Fibroblast of pulmonary artery (primary cell): ENCODE data around the gene LRRC70.

ENCODE experiments used
- DNase-seq: peaks from one replicate; pipeline ENCODE4 v3.0.0-alpha.2; 2010; ENCODE audit warnings: low read depth
- H3K4me3 ChIP-seq: replicated peaks from 2 replicates; pipeline ENCODE4 v1.5.1; 2011; ENCODE audit warnings: low read depth, mild to moderate bottlenecking, control low read depth, low read length, moderate library complexity
- CTCF ChIP-seq: IDR thresholded peaks from 2 replicates; pipeline ENCODE4 v1.5.1; 2011; ENCODE audit warnings: mild to moderate bottlenecking, control low read depth, low read length, inconsistent platforms; ENCODE audit errors: missing control alignments

Gene LRRC70

GRCh38 chr5:62592558-62592957 lies 13.9 kb downstream of the LRRC70 start:
- H3K4me3 ChIP-seq = no peak overlapping the region
- no peak for TF ChIP-seq CTCF
- no peak for DNase-seq

- no peak for TF ChIP-seq CTCF
- peak; percentile 60 for DNase-seq
- no peak overlapping the region for H3K4me3 ChIP-seq
Observed at GRCh38 chr5:62593331-62593730, 14.7 kb downstream of the LRRC70 start.

- no peak overlapping the region for H3K4me3 ChIP-seq
- no peak for TF ChIP-seq CTCF
- DNase-seq = no peak
Observed at GRCh38 chr5:62594364-62594984, 15.9 kb downstream of the LRRC70 start.

- no peak for DNase-seq
- no peak overlapping the region for H3K4me3 ChIP-seq
- no peak for TF ChIP-seq CTCF
Observed at GRCh38 chr5:62596096-62596495, 17.5 kb downstream of the LRRC70 start.

- no peak for DNase-seq
- no peak overlapping the region for H3K4me3 ChIP-seq
- TF ChIP-seq CTCF = no peak
Observed at GRCh38 chr5:62596691-62597090, 18.1 kb downstream of the LRRC70 start.

GRCh38 chr5:62597314-62597713 lies 18.7 kb downstream of the LRRC70 start:
- no peak overlapping the region for H3K4me3 ChIP-seq
- no peak for TF ChIP-seq CTCF
- DNase-seq = no peak

- TF ChIP-seq CTCF = no peak
- no peak for DNase-seq
- H3K4me3 ChIP-seq = no peak overlapping the region
Observed at GRCh38 chr5:62600560-62601252, 22.1 kb downstream of the LRRC70 start.
